Measurements from ENCODE around the gene GRK5.

Gene GRK5

GRCh38 chr10:119283387-119283786, 76.0 kb downstream of the GRK5 start:
- no peaks in the 10 kb centered on the region for H3K9me3 ChIP-seq (ENCODE audit: low read length)
- no peaks in the 10 kb centered on the region for H3K36me3 ChIP-seq (ENCODE audit: insufficient read depth, low read length)
- H2AFZ ChIP-seq (ENCODE audit: low read depth, low read length): no peak overlapping the region
- H3K27me3 ChIP-seq (ENCODE audit: insufficient read depth, low read length): no peaks in the 10 kb centered on the region
- no peaks in the 10 kb centered on the region for H3K4me1 ChIP-seq (ENCODE audit: insufficient read depth, low read length)
- H3K4me3 ChIP-seq (ENCODE audit: low read length): no peak overlapping the region

- Histone ChIP-seq H3K4me3 (ENCODE audit: low read length) (no peak overlapping the region), H3K27me3 (ENCODE audit: insufficient read depth, low read length) (no peaks in the 10 kb centered on the region), H3K36me3 (ENCODE audit: insufficient read depth, low read length) (no peaks in the 10 kb centered on the region), H3K4me1 (ENCODE audit: insufficient read depth, low read length) (no peaks in the 10 kb centered on the region), H3K9me3 (ENCODE audit: low read length) (no peaks in the 10 kb centered on the region), H2AFZ (ENCODE audit: low read depth, low read length) (no peak overlapping the region)
Measured at GRCh38 chr10:119283818-119284217, 76.4 kb downstream of the GRK5 start.

DNA sequence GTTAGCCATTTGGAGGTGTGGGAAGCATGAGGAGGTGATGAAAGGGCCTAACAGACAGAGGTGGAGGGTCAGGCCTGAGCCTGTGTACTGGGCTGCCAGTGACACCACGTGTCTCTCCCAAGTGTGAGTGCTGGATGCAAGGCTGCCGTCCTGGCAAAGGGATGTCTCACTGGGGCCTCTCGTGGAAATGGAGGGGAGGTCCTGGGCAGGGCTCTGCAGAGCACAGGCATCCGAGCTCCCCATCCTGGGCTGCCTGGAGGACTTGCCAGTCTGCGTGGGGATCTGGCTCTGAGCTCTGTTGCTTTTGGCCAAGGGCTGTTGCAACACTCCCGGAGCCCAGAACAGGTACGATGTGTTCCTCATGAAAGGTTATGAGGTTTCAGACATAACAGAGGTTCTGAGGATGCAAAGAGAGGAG, 77.3 kb downstream of the GRK5 start:
- Histone ChIP-seq H3K4me1 (ENCODE audit: insufficient read depth, low read length) (no peaks in the 10 kb centered on the region), H3K9me3 (ENCODE audit: low read length) (no peaks in the 10 kb centered on the region), H3K36me3 (ENCODE audit: insufficient read depth, low read length) (no peaks in the 10 kb centered on the region), H3K27me3 (ENCODE audit: insufficient read depth, low read length) (no peaks in the 10 kb centered on the region), H2AFZ (ENCODE audit: low read depth, low read length) (no peak overlapping the region), H3K4me3 (ENCODE audit: low read length) (no peak overlapping the region)

- Histone ChIP-seq H3K4me1 (ENCODE audit: insufficient read depth, low read length) (no peaks in the 10 kb centered on the region), H3K36me3 (ENCODE audit: insufficient read depth, low read length) (no peaks in the 10 kb centered on the region), H3K4me3 (ENCODE audit: low read length) (no peak overlapping the region), H3K27me3 (ENCODE audit: insufficient read depth, low read length) (no peaks in the 10 kb centered on the region), H3K9me3 (ENCODE audit: low read length) (no peaks in the 10 kb centered on the region), H2AFZ (ENCODE audit: low read depth, low read length) (no peak overlapping the region)
Measured at GRCh38 chr10:119285495-119286267, 78.3 kb downstream of the GRK5 start.

DNA sequence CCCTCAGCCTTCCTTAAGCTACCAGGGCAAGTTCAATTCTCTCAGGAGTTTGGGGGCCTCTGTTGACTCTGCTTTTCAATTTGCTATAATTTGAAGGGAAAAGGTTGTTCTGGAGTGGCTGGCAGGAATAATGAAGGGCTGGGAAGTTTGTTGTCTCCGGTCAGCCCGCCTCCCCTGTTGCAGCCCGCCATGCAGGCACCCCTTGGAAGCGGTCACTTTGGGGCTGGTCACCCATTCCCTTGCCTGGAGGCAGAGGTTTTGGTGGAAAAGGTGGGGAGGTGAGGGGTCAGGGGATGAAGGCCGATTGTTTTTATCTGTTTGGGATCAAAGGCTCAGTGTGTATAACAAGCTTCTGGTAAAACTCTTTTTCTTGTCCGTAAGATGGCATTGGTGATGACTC, 79.1 kb downstream of the GRK5 start:
- Histone ChIP-seq H3K36me3 (ENCODE audit: insufficient read depth, low read length) (no peaks in the 10 kb centered on the region), H2AFZ (ENCODE audit: low read depth, low read length) (no peak overlapping the region), H3K4me3 (ENCODE audit: low read length) (no peak overlapping the region), H3K4me1 (ENCODE audit: insufficient read depth, low read length) (no peaks in the 10 kb centered on the region), H3K27me3 (ENCODE audit: insufficient read depth, low read length) (no peaks in the 10 kb centered on the region), H3K9me3 (ENCODE audit: low read length) (no peaks in the 10 kb centered on the region)

GRCh38 chr10:119286983-119287633, 79.7 kb downstream of the GRK5 start:
- Histone ChIP-seq H3K36me3 (ENCODE audit: insufficient read depth, low read length) (no peaks in the 10 kb centered on the region), H3K27me3 (ENCODE audit: insufficient read depth, low read length) (no peaks in the 10 kb centered on the region), H3K4me3 (ENCODE audit: low read length) (no peak overlapping the region), H3K9me3 (ENCODE audit: low read length) (no peaks in the 10 kb centered on the region), H2AFZ (ENCODE audit: low read depth, low read length) (no peak overlapping the region), H3K4me1 (ENCODE audit: insufficient read depth, low read length) (no peaks in the 10 kb centered on the region)

GRCh38 chr10:119288574-119289001, 81.2 kb downstream of the GRK5 start:
- Histone ChIP-seq H3K4me1 (ENCODE audit: insufficient read depth, low read length) (no peaks in the 10 kb centered on the region), H2AFZ (ENCODE audit: low read depth, low read length) (no peak overlapping the region), H3K27me3 (ENCODE audit: insufficient read depth, low read length) (no peaks in the 10 kb centered on the region), H3K9me3 (ENCODE audit: low read length) (no peaks in the 10 kb centered on the region), H3K36me3 (ENCODE audit: insufficient read depth, low read length) (no peaks in the 10 kb centered on the region), H3K4me3 (ENCODE audit: low read length) (no peak overlapping the region)

- H3K4me3 ChIP-seq (ENCODE audit: low read length): no peak overlapping the region
- no peaks in the 10 kb centered on the region for H3K4me1 ChIP-seq (ENCODE audit: insufficient read depth, low read length)
- H3K9me3 ChIP-seq (ENCODE audit: low read length): no peaks in the 10 kb centered on the region
- no peak overlapping the region for H2AFZ ChIP-seq (ENCODE audit: low read depth, low read length)
- no peaks in the 10 kb centered on the region for H3K27me3 ChIP-seq (ENCODE audit: insufficient read depth, low read length)
- H3K36me3 ChIP-seq (ENCODE audit: insufficient read depth, low read length): no peaks in the 10 kb centered on the region
Measured at GRCh38 chr10:119289227-119289920, 82.0 kb downstream of the GRK5 start.

DNA sequence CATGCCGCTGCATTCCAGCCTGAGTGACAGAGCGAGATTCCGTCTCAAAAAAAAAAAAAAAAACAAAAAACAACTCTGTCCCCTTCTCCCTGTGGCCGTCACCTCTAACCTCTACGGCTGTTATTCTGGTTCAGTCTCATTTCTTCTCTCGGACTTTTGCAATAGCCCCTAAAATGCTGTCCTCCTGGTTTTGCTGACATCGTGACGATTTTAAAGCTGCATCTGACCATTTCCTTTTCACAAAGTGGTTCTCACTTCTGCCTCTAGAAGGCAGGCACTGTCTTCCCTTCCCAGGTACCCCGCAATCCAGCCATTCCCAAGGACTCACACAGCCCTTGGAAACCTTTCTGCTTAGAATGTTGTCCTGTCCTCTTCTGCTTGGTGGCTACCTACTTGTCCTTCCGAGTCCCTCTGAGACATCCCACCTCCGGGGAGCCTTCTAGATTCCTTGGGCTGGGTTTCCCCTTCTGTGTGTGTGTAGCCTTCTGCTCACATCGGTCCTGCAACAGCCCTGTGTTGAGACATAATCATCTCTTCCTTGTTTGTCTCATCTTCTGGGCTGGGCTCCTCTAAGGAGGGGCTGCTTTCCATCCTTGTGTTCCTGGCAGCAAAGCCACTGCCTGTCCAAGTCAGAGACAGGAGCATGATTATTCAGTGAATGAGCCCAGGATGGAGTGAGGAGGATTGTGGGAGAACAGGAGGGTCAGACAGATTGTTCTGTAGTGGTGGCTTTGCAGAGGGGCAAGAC, 83.1 kb downstream of the GRK5 start:
- H3K27me3 ChIP-seq (ENCODE audit: insufficient read depth, low read length): no peaks in the 10 kb centered on the region

GRCh38 chr10:119291223-119291900, 84.0 kb downstream of the GRK5 start:
- H3K9me3 ChIP-seq (ENCODE audit: low read length): no peaks in the 10 kb centered on the region
- H2AFZ ChIP-seq (ENCODE audit: low read depth, low read length): no peak overlapping the region
- no peaks in the 10 kb centered on the region for H3K4me1 ChIP-seq (ENCODE audit: insufficient read depth, low read length)
- H3K27me3 ChIP-seq (ENCODE audit: insufficient read depth, low read length): no peaks in the 10 kb centered on the region
- H3K36me3 ChIP-seq (ENCODE audit: insufficient read depth, low read length): no peaks in the 10 kb centered on the region
- no peak overlapping the region for H3K4me3 ChIP-seq (ENCODE audit: low read length)

More for the DNA sequence above, 83.1 kb downstream of the GRK5 start:
- Histone ChIP-seq H3K4me1 (ENCODE audit: insufficient read depth, low read length) (no peaks in the 10 kb centered on the region), H3K9me3 (ENCODE audit: low read length) (no peaks in the 10 kb centered on the region), H3K36me3 (ENCODE audit: insufficient read depth, low read length) (no peaks in the 10 kb centered on the region), H3K4me3 (ENCODE audit: low read length) (no peak overlapping the region), H2AFZ (ENCODE audit: low read depth, low read length) (no peak overlapping the region)

- Histone ChIP-seq H3K36me3 (ENCODE audit: insufficient read depth, low read length) (no peaks in the 10 kb centered on the region), H3K27me3 (ENCODE audit: insufficient read depth, low read length) (no peaks in the 10 kb centered on the region), H3K4me3 (ENCODE audit: low read length) (no peak overlapping the region), H3K9me3 (ENCODE audit: low read length) (no peaks in the 10 kb centered on the region), H3K4me1 (ENCODE audit: insufficient read depth, low read length) (no peaks in the 10 kb centered on the region), H2AFZ (ENCODE audit: low read depth, low read length) (no peak overlapping the region)
Measured at GRCh38 chr10:119292968-119293760, 85.8 kb downstream of the GRK5 start.

- Histone ChIP-seq H3K36me3 (ENCODE audit: insufficient read depth, low read length) (no peaks in the 10 kb centered on the region), H3K4me1 (ENCODE audit: insufficient read depth, low read length) (no peaks in the 10 kb centered on the region), H3K9me3 (ENCODE audit: low read length) (no peaks in the 10 kb centered on the region), H3K27me3 (ENCODE audit: insufficient read depth, low read length) (no peaks in the 10 kb centered on the region), H2AFZ (ENCODE audit: low read depth, low read length) (no peak overlapping the region), H3K4me3 (ENCODE audit: low read length) (no peak overlapping the region)
Measured at GRCh38 chr10:119296703-119297102, 89.3 kb downstream of the GRK5 start.
